Urothelium cell line (cell line): ENCODE measurements around the gene DCTPP1.

Experiments
- DNase-seq: peaks from one replicate; pipeline ENCODE4 v3.0.0; 2011; ENCODE audit warnings: low spot score, mixed read lengths
- FAIRE-seq: peaks from 2 replicates; lab custom pipeline; 2011; peaks lifted over from hg19 to GRCh38; lab: Jason Lieb, UNC

Gene DCTPP1

GRCh38 chr16:30383521-30383920, 46.3 kb downstream of the DCTPP1 start:
- FAIRE-seq (no peak), DNase-seq (no peak)

- FAIRE-seq (no peak), DNase-seq (no peak)
Measured at GRCh38 chr16:30382111-30382881, 47.5 kb downstream of the DCTPP1 start, which contains the start of gene SEPTIN1. TSS of gene SEPTIN1 (minus strand) at chr16:30382561. CDS start at chr16:30382542, 19 bp downstream.

DNA sequence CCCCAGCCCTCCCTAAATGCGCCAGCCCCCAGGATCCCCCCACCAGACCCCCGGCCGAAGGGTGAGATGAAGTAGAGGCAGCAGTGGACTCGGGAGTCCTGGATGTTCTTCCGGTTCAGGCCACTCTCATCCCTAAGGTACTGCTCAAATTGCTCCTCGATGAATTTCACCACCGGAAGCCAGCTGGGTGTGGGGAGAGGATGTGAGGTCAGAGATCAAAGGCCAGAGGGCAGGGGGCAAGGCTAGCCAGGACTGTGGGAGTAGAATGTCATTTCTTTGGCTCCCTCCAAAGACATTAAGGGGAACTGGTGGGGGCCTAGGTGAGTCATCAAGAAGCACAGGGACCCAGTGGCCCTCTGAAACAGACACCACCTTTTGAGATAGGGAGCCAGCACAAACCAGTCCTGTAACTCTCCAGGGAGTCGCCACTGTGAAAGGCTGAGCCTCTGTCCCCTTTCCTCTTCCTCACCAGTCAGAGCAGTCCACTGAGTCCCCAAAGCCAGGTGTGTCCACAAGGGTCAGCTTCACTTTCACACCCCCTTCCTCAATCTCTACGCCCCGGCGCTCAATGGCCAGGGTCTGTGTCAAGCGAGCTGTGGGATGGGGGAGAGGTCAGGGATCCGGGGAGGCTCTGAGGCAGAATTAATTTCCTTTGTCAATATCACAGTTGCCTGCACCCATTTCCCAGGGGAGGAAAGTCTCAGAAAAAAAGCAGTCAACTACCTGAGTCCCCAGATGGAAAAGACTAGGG, 48.4 kb downstream of the DCTPP1 start:
- FAIRE-seq (no peak), DNase-seq (no peak)

DNA sequence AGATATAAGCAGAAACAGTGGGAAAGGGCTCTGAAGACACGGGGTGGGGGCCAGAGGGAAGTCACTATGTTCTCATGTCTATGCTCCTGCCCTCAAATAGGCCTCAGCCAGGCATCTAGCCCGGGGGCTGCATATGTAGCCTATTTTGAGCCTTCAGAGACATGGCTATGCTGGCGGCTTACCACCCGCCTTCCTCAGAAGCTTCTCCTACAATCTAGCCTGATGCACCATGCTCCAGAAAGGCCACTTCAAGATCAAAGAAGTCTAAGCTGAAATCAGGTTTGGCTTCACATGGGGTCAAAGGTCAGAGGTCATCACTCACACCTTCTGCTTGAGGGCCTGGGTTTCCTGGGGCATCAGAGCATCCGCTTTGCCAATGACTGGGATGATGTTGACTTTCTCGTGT, 49.0 kb downstream of the DCTPP1 start:
- DNase-seq (no peak), FAIRE-seq (no peak)

- FAIRE-seq (no peak), DNase-seq (no peak)
Measured at GRCh38 chr16:30380072-30380802, 49.6 kb downstream of the DCTPP1 start.

GRCh38 chr16:30379158-30379783, 50.6 kb downstream of the DCTPP1 start:
- FAIRE-seq (no peak), DNase-seq (no peak)

GRCh38 chr16:30378236-30379157, 51.3 kb downstream of the DCTPP1 start:
- peak; percentile 96 for DNase-seq
- FAIRE-seq, result no peak

DNA sequence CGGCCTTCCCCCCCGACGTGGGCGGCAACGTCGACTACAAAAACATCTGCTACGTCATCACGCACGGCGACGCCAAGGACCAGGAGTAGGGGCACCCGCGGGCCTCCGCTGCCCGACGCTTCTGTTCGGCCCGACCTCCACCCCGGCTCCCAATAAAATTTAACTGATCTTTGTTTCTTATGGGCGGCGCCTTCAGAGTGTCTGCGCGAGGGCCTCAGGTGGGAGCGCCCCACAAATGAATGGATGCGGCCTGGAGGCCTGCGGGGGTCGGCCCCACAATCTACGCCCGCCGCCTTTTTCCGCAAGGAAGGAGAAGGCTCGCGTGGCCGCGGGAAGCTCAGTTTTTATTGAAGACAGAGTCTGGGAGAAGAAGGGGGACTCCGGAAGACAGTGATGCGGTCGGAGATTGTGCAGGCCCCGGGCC, 52.0 kb downstream of the DCTPP1 start:
- peak; percentile 81 for DNase-seq
- FAIRE-seq, result no peak

- FAIRE-seq, result no peak
- DNase-seq, result no peak
Measured at GRCh38 chr16:30377050-30377811, 52.6 kb downstream of the DCTPP1 start.

GRCh38 chr16:30376461-30376902, 53.3 kb downstream of the DCTPP1 start:
- FAIRE-seq (no peak), DNase-seq (no peak)

DNA sequence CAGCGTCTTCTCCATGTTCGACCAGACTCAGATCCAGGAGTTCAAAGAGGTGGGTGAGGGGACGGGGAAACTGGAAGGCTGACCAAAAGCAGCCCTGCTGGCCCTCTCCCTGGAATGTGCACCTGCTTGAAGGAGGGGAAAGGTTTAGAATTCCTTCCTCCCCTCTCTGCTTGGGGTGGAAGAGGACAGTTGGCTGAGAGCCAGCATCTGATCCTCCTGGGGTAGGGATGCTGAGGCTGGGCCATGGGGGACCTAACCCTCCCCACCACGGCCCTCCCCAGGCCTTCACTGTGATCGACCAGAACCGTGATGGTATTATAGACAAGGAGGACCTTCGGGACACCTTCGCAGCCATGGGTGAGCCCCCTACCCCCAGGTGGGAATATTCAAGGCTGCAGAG, 54.0 kb downstream of the DCTPP1 start:
- DNase-seq, result no peak
- FAIRE-seq, result no peak

- no peak for DNase-seq
- FAIRE-seq, result no peak
Measured at GRCh38 chr16:30374538-30374937, 55.3 kb downstream of the DCTPP1 start, which contains the start of gene MYL11. TSS of gene MYL11 (plus strand) at chr16:30374802. CDS start at chr16:30374858, 56 bp downstream.
